HG02678 (cell line): ENCODE results near the gene RSPH9.

Source experiments
- ATAC-seq: cut with Tn5 transposase; IDR thresholded peaks from one replicate; pipeline ENCODE4 v1.9.1; 2021; ENCODE audit warnings: mild to moderate bottlenecking, moderate library complexity; ENCODE audit not compliant: unreplicated experiment

RSPH9 gene

DNA sequence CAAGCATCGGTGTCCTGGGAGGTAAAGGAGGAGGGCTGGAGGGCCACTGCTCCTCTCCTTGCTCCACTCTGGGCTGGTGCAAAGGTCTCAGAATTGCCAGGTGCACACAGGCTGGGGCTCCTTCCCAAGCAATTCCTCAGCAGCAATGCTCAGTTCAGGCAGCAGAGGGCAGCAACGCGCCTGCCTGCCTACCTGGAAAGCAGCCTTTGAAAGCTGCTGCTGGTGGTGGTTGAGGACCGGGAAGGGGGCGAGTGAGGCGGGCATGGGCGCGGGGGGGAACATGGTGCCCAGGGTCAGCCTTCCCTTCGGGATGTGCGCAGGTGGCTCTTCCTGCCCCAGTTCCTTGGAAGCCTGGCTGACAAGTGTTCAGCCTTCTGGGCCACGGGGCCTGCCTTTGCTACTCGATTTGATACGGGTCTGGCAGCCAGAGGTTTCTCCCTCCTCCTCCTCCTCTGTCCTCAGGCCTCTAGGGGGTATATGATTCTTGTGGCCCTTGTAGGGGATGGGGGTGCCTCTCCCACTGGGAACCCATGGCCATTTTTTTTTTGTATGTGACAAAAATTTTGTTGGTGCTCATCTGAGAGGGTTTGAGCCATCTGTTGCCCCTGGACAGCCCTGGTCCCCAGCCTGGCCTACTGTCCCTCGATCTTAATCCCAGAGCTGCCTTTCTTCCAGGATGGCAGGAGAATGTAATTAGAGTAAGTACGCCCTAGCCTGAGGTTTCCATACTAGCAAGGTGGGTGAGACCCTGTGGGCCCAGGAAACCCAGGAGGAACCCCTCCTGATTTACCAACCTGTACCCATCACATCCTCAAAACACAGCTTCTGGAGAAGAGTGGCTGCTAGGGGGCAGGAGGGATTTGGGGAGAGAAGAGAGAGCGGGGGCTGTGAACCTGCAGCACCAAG, 22.7 kb downstream of the RSPH9 start:
- ATAC-seq: no peak

- ATAC-seq: peak; percentile 60
Observed at GRCh38 chr6:43668151-43669028, 23.6 kb downstream of the RSPH9 start.

GRCh38 chr6:43669050-43669921, 24.4 kb downstream of the RSPH9 start:
- ATAC-seq: no peak

DNA sequence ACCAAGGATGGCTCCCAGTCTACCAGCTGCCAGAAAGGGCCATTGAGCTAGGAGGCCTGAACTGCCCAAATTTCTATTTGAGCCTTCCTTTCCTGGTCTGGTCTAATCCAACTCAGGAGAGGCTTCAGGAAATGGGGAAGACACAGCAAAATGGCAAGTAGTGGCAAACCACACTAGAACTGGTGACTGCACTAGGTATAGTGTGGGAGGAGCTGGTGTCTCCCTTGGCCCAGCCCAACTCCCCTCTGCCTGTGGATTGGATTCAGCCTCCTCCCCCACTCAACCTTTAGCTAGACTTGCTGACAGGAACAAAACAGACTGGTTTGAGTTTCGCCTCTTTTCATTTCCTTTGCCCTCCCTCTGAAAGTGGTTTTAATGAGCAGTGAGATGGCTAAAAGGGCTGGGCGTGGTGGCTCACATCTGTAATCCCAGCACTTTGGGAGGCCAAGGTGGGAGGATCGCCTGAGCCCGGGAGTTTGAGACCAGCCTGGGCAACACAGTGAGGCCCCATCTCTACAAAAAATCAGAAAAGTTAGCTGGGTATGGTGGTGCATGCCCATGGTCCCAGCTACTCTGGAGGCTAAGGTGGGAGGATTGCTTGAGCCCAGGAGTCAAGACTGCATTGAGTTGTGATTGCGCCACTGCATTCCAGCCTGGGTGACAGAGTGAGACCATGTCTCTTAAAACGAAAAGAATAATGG, 25.2 kb downstream of the RSPH9 start:
- no peak for ATAC-seq

DNA sequence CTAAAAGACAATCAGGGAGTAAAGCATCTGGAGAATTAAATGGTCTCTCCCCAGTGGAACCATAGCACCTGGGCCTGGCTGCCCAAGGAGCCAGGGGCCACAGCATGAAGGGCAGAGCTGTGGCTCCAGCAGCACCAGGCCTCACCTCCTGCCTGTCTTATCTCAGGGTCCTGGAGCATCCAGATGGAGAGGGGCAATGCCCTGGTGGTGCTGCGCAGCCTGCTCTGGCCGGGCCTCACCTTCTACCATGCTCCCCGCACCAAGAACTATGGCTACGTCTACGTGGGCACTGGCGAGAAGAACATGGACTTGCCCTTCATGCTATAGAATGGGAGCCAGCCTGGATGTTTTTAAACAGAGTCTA, 25.8 kb downstream of the RSPH9 start:
- no peak for ATAC-seq

GRCh38 chr6:43671011-43671800, 26.4 kb downstream of the RSPH9 start:
- no peak for ATAC-seq

DNA sequence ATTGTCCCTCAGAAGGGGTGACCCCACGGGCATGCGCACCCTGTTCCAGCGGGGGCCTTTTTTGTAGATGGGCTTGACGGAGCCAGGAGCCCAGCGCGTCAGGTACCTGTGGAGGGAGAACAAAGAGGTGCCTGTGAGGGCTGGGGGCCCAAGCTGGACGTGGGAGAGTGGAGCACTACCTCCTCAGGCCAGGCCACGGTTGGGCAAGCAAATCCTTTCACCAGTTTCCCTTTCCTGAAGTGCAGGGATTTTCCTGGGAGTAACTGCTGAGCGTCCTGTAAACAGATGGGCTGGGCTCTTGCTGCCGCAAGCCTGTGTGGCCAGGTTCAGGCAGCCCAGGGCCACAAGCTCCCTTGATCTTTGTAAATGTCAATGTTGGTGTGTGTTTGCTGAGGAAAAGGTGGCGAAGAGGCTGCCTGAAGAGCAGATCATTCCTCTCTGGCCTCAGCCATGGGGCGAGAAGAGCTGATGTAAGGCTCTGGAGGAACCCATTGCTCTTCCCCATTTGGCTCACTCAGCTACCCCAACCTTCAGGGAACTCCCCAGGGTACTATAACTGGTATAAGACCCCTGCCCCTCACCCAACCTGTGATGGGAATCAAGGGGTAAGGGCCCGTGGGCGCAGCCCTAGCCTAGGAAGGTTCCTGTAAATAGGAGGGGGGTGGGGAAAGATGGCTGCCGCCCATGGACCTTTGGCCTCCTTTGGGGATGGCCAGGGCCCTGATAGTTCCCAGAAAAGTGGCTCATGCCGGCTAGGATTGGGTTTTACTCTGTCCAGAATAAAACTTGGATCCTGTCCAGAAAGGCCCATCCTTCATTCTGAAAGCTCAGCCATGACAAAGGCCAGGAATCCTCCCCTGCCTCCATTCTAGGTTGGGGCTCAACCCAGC, 27.2 kb downstream of the RSPH9 start:
- ATAC-seq: no peak

DNA sequence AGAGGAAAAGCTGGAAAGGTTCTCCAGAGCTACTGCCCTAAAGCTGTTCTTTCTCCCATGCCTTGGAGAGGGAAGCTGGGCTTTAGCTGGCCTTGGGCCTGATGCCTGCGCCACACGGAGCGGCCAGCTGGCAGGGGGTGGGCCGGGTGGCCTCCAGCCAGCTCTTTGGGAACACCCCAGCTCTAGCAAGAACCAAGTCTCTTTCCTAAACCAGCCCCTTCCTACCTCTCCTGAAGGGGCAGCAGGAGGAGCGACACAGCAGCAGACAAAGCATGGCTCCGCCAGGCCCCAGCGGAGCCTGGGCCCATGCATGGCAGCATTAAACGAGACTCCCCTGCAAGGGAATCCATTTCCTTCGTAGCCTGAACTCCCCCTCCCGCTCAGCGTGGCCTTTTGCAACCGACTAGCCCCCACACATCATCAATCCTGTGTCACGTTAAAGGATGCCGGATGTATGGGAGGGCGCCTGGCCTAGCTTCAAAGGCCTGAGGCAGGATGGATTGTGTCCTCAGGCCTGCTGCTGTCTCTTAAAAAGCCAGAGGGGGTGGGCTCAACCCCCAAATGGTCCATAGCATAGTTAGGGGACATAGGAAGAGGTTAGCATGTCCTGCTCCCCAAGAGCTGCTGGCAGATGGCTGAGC, 28.7 kb downstream of the RSPH9 start:
- ATAC-seq: no peak

- no peak for ATAC-seq
Observed at GRCh38 chr6:43674291-43674690, 29.5 kb downstream of the RSPH9 start.

DNA sequence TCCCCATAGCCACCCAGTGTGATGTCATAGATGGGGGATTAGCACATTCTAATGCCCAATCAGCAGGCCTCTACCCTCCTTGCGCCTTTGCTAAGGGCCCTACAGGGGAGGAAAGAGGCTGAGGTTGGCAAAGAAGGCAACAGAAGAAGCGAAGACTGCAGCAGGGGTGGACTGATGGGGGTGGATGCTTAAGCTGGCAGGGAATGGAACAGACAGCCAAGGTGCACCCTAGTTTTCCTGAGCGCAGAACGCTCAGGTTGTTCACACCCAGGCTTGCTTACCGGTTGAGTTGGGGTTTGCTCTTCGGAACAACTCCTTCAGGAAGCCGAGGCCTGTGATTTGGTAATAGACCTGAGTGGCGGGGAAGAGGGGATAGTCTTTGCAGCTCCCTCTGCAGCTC, 30.1 kb downstream of the RSPH9 start:
- ATAC-seq: no peak

DNA sequence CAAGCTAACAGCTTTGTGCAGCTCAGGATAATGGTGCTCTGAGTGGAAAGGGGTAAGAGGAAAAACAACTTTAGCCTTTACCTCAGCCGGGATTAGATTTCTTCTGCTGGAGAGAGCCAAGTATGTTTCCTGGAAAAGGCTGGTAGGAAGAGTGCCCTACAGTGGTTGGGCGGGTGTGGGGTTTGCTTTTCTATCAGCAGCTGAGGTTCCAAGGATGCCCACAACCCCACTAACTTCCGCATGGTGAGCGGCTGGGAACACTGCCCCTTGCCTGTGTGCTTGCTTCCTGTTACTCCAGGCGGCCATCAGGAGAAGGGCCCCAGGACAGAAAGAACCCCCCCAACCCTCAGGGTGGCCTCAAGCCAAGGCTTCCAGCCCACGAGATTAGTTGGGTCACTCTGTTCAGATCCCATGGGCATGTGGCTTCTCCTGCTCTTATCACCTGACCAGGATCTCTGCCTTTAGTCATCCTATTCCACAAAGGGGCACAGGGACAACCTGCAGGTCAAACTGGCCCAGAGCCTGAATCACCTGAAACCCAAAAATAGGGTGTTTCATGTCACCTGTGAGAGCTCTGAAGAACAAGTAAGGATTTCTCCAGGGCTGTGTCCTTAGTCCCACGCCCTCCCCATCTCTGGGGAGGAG, 32.2 kb downstream of the RSPH9 start:
- no peak for ATAC-seq

DNA sequence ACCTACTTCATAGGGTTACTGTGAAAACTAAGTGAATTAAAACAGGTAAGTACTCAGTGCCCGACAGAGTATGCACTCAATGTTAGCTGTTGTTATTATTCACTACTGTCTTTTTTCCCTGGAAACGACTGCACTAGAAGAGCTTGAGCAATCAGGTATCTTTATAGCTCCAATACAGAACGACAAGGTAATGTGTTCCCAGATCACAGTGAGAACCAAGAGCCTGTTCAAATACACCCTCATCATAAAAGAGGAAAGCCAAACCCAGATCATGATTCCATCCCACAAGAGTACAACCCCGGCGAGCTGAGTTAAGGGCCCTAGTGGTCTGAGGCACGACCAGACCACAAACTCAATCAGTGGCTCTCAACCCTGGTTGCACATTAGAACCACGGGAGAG, 32.9 kb downstream of the RSPH9 start:
- no peak for ATAC-seq

DNA sequence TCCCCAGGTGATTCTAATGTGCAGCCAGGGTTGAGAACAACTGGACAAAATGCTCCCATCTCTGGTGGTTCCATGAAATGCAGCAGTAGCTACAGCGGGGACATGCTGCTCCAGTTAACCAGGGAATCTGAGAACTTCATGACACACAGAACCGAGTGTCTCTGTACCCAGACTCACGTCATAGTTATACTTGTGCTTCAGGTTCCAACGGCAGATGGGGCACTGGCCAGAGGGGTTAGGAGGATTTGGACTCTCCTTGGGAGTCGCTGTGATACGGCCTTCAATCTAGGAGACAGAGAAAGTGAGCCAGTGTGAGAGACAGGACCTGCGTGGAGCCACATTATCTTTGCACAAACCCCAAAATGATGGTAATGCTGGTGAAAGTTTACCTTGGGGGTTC, 33.5 kb downstream of the RSPH9 start:
- ATAC-seq: no peak

DNA sequence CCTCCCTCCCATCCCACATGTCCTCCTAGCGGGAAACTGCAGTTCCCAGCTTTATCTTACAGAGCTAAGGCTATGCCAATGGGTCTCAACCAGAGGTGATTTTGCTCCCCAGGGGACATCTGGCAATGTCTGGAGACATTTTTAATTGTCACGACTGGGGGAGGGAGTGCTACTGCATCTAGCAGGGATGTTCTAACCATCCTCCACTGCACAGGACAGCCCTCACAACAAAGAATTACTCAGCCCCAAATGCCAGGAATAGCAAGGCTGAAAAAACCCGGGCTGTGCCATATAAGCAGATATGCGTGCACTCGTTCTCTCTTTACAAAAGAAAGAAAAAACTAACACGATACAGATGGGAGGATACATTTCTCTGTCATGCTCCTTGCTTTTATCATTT, 34.2 kb downstream of the RSPH9 start:
- no peak for ATAC-seq

GRCh38 chr6:43680308-43681200, 35.7 kb downstream of the RSPH9 start:
- no peak for ATAC-seq

DNA sequence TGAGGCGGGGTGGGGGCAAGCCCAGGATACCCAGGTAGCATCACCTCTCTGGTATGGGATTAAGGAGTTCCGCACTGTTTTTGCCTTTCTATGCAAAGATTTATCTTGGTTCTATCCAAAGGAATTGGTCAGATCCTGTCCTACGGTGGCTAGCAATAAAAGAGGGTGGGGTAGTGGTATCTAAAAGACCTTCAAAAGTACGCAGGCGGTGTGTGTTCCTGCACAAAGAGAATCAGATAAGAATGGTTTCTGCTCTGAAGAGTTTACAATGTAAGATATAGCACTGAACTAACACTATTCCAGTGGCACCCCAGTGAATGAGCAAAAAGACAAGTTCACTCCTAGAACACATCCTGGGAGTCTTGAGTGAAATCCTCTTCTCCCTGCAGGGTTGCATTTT, 36.5 kb downstream of the RSPH9 start:
- ATAC-seq: no peak
